HG02588 (cell line): ENCODE data around the gene MBOAT2.
"Not testable (repeated sequence)": the region's sequence is repeated elsewhere in the genome, so short reads cannot be mapped to it uniquely, and the experiment has no call there.

ENCODE experiments used
- ATAC-seq: cut with Tn5 transposase; IDR thresholded peaks from one replicate; pipeline ENCODE4 v1.9.1; 2021; ENCODE audit warnings: mild to moderate bottlenecking, moderate library complexity; ENCODE audit not compliant: unreplicated experiment

Gene MBOAT2

DNA sequence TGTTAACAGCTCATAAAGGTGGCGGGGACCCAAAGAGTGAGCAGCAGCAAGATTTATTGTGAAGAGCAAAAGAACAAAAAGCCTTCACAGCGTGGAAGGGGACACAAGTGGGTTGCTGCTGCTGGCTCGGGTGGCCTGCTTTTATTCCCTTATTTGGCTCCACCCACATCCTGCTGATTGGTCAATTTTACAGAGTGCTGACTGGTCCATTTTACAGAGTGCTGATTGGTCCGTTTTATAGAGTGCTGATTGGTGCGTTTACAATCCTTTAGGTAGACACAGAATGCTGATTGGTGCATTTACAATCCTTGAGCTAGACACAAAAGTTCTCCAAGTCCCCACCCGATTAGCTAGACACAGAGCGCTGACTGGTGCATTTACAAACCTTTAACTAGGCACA is 100.7 kb downstream of the MBOAT2 start:
- ATAC-seq: not testable (repeated sequence)

GRCh38 chr2:8897206-8897605 is 106.3 kb downstream of the MBOAT2 start:
- ATAC-seq: not testable (repeated sequence)

DNA sequence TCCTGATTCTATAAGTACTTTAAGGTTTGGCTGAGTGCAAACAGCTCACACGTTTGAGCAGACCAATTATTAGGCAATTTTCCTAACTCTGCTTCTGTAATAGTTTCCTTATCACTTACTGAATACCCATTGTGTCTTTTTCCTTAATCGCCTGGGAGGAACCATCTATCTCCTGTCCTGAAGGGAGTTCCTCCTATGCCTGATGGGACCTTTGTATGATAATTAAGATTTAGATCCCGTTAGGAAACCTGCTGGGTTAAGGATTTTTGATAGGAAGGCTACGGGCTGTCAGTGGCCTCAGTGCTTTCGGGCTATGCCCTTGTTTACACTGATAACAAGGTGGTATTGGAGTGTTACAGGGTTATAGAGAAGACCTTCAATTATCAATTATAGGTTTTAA is 106.8 kb downstream of the MBOAT2 start:
- not testable (repeated sequence) for ATAC-seq

GRCh38 chr2:8895087-8895912 is 108.2 kb downstream of the MBOAT2 start:
- not testable (repeated sequence) for ATAC-seq

GRCh38 chr2:8893978-8894820 is 109.3 kb downstream of the MBOAT2 start:
- ATAC-seq: no peak

- no peak for ATAC-seq
Observed at GRCh38 chr2:8893474-8893873, 110.0 kb downstream of the MBOAT2 start.

GRCh38 chr2:8892111-8892510 is 111.4 kb downstream of the MBOAT2 start:
- no peak for ATAC-seq

DNA sequence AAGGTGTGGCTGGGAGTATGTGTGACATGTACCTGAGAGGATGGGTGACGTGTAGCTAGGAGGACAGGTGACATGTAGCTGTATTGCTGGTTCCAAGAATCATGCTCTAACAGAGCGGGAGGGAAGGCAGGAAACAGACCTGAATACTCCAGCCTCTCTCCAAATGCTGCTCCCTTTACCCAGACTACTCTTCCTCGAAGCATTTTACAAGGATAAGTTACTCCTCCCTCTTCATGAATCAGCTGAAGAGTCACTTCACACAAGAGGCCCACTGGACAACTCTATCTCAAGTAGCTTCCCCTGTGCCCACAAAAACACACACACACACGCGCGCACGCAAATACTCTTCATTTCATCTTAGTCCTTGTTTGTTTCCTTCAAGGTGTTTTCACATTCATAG is 113.5 kb downstream of the MBOAT2 start:
- no peak for ATAC-seq

GRCh38 chr2:8888963-8889362 is 114.5 kb downstream of the MBOAT2 start:
- no peak for ATAC-seq

- ATAC-seq: no peak
Observed at GRCh38 chr2:8886876-8887275, 116.6 kb downstream of the MBOAT2 start.

DNA sequence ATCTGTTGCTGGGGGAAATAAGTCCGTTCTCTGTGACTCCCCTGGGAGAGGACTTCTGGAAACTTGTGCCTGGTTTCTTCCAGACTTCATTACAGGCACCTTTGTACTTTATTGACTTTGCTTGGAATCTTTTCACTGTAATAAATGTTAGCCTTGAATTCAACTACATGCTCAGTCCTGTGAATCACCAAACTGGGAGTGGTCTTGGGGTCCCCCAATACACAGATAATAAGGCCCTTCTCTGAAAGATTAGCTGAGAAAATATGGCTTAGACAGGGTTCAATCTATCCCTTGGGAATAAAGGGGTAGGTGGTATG is 117.3 kb downstream of the MBOAT2 start:
- ATAC-seq: no peak

GRCh38 chr2:8885449-8886201 is 117.9 kb downstream of the MBOAT2 start:
- no peak for ATAC-seq

GRCh38 chr2:8884812-8885211 is 118.7 kb downstream of the MBOAT2 start:
- ATAC-seq: no peak

DNA sequence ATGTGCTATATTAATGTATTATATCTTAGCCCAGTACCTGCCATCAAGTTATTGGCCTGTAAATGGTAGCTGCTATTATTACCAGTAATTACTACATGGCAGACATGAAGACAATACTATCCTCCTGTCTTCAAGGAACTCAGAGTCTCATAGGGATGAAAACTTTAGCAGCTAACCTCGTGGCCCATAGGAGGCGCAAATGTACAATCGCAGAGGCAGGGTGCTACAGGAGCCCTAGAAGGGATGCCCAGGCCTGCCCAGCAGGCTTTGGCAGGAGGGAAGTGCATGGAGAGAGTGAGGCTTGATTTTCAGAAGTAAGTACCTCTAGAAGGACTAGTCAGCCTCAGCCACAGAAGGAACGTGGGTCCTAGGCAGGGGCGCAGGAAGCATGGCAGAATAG is 121.4 kb downstream of the MBOAT2 start:
- ATAC-seq: no peak

DNA sequence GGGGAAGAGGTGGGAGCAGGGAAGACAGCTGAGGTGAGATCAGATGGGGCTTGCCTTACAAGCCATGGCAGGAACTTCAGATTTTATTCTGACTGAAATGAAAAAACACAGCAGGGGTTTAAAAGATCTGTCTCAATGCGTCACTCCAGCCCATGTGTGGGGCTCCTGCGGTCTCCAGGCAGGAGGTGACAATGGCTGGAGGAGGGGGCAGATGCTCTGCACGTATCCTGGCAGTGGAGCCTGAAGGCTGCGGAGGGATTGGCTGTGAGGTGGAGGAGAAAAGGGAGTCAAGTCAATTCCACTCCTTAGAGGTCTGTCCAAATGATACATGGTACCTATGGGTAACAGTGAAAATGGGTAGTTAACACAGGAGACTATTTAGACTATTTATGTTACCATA is 125.6 kb downstream of the MBOAT2 start:
- no peak for ATAC-seq

DNA sequence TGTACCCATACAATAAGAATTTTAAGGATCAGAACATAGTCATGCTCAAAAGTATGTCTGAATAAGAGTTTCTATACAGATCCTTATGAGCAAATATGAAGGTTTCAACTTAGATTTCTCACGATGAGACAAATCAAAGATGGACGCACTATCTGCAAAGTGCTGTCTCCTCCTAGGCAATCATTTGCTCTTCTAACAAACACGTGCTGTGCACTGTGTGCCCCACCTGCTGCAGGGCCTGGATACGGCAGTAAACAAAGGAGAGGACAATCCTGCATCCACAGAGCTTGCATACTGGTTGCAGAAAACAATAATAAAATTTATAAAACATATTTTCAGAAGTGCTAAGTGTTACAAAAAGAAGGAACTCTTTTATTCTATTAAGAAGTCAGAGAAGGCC is 126.2 kb downstream of the MBOAT2 start:
- no peak for ATAC-seq

DNA sequence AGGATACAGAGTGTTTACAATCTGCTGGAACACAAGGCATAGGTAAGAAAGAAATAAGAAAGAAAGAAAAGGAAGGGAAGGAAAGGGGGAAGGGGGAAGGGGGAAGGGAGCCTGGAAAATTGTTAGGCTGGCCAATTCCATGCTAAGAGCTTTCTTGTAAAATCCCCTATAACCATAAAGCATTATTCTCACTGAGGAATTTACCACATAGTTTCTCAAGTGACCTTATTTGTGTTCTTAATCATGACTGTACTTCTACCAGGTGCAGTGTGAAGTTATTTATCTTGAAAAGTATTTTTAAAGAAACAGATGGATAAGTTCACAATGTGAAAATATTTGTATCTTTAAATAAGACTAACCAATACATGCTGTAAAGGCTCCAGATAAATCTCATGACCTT is 126.9 kb downstream of the MBOAT2 start:
- ATAC-seq: no peak

DNA sequence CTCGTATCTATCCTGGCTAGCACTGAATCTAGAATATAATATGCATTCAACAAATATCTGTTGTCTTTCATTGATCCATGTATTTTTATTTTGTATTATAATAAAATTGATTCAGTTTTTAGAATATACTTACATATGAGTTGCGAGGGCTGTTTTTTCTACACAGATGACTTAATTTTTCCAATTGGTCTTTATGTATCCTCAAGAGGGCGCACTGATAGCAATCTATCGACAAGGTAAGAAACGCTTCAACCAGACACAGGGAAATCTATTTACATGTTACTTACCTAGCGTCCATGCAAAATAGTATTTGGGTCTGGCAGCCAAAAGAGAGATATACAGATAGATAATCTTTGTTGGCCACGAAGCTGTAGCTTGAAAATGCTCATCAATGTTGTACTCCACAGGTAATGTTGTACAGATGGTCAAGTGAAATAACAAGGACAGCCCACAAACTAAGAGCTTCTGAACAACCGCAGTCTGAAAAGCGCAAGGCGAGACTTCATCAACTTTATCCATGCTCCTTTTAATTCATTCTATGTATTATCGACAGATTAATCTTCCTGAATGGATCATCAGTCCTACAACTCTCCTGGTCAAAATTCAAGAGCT is 130.6 kb downstream of the MBOAT2 start:
- no peak for ATAC-seq

- ATAC-seq: no peak
Observed at GRCh38 chr2:8870441-8870840, 133.0 kb downstream of the MBOAT2 start.

GRCh38 chr2:8867363-8867762 is 136.1 kb downstream of the MBOAT2 start:
- ATAC-seq: no peak

GRCh38 chr2:8863331-8863953 is 140.0 kb downstream of the MBOAT2 start:
- ATAC-seq: no peak
